ENCODE data around the gene CYP2A6.
"Not testable (repeated sequence)": the region's sequence is repeated elsewhere in the genome, so short reads cannot be mapped to it uniquely, and the experiment has no call there.

CYP2A6 gene

GRCh38 chr19:40850277-40850676 lies at the start of gene CYP2A6:
Gene CYP2A6, minus strand, starts transcription at chr19:40850447. Its CDS starts 21 bp downstream, at chr19:40850426.
- FAIRE-seq = not testable (repeated sequence)

GRCh38 chr19:40899964-40900363 lies 49.7 kb upstream of the CYP2A6 start:
- not testable (repeated sequence) for FAIRE-seq

- FAIRE-seq = not testable (repeated sequence)
Measured at GRCh38 chr19:40896843-40897789, 46.9 kb upstream of the CYP2A6 start.

- FAIRE-seq = no peak
Measured at GRCh38 chr19:40896418-40896796, 46.2 kb upstream of the CYP2A6 start.

GRCh38 chr19:40893112-40893511 lies 42.9 kb upstream of the CYP2A6 start:
- no peak for FAIRE-seq

GRCh38 chr19:40889366-40889765 lies 39.1 kb upstream of the CYP2A6 start:
- no peak for FAIRE-seq

GRCh38 chr19:40888191-40888590 lies 37.9 kb upstream of the CYP2A6 start:
- FAIRE-seq = no peak

GRCh38 chr19:40884187-40884931 lies 34.1 kb upstream of the CYP2A6 start:
- not testable (repeated sequence) for FAIRE-seq

GRCh38 chr19:40882062-40882461 lies 31.8 kb upstream of the CYP2A6 start, which contains the start of gene CYP2A7:
Gene CYP2A7, minus strand, starts transcription at chr19:40882231. Its CDS starts 21 bp downstream, at chr19:40882210.
- not testable (repeated sequence) for FAIRE-seq

GRCh38 chr19:40879349-40879748 lies 29.1 kb upstream of the CYP2A6 start:
- not testable (repeated sequence) for FAIRE-seq

GRCh38 chr19:40875526-40875951 lies 25.3 kb upstream of the CYP2A6 start:
- not testable (repeated sequence) for FAIRE-seq

GRCh38 chr19:40874874-40875273 lies 24.6 kb upstream of the CYP2A6 start:
- FAIRE-seq = not testable (repeated sequence)

GRCh38 chr19:40873873-40874272 lies 23.6 kb upstream of the CYP2A6 start:
- FAIRE-seq = not testable (repeated sequence)

GRCh38 chr19:40872209-40872608 lies 22.0 kb upstream of the CYP2A6 start:
- FAIRE-seq = no peak

- FAIRE-seq = no peak
Measured at GRCh38 chr19:40867701-40868100, 17.5 kb upstream of the CYP2A6 start.

GRCh38 chr19:40864739-40865496 lies 14.7 kb upstream of the CYP2A6 start:
- FAIRE-seq = not testable (repeated sequence)

- FAIRE-seq = no peak
Measured at GRCh38 chr19:40862785-40863184, 12.5 kb upstream of the CYP2A6 start.

- no peak for FAIRE-seq
Measured at GRCh38 chr19:40862333-40862732, 12.1 kb upstream of the CYP2A6 start.

- FAIRE-seq = no peak
Measured at GRCh38 chr19:40858109-40858508, 7.9 kb upstream of the CYP2A6 start.

GRCh38 chr19:40852467-40853152 lies 2.4 kb upstream of the CYP2A6 start:
- FAIRE-seq = not testable (repeated sequence)

GRCh38 chr19:40846722-40847121 lies 3.5 kb downstream of the CYP2A6 start:
- FAIRE-seq = not testable (repeated sequence)

- FAIRE-seq = not testable (repeated sequence)
Measured at GRCh38 chr19:40843653-40844052, 6.6 kb downstream of the CYP2A6 start.

All from colon (tissue), 2 donors.